ENCODE results near the gene OLFML1.
"Not testable (repeated sequence)": the region's sequence is repeated elsewhere in the genome, so short reads cannot be mapped to it uniquely, and the experiment has no call there.

The OLFML1 gene

GRCh38 chr11:7513234-7514098 is 28.2 kb downstream of the OLFML1 start, which contains the start of gene PPFIBP2:
Gene PPFIBP2 (plus strand): TSS chr11:7513999. CDS start chr11:7549476, 35,477 bp downstream.
- no peak for FAIRE-seq

GRCh38 chr11:7514099-7514591 is 28.8 kb downstream of the OLFML1 start:
- FAIRE-seq: no peak

- no peak for FAIRE-seq
These were observed 30.2 kb downstream of the OLFML1 start for GRCh38 chr11:7515447-7515886.

GRCh38 chr11:7516475-7516874 is 31.2 kb downstream of the OLFML1 start:
- no peak for FAIRE-seq

GRCh38 chr11:7517743-7518142 is 32.4 kb downstream of the OLFML1 start:
- FAIRE-seq: not testable (repeated sequence)

- no peak for FAIRE-seq
These were observed 33.7 kb downstream of the OLFML1 start for GRCh38 chr11:7518811-7519562.

- no peak for FAIRE-seq
These were observed 35.0 kb downstream of the OLFML1 start for GRCh38 chr11:7520011-7520942.

- FAIRE-seq: no peak
These were observed 35.7 kb downstream of the OLFML1 start for GRCh38 chr11:7520981-7521487.

GRCh38 chr11:7522121-7522520 is 36.8 kb downstream of the OLFML1 start:
- FAIRE-seq: no peak

GRCh38 chr11:7522546-7522945 is 37.2 kb downstream of the OLFML1 start:
- FAIRE-seq: no peak

- FAIRE-seq: no peak
These were observed 38.3 kb downstream of the OLFML1 start for GRCh38 chr11:7523416-7524210.

- FAIRE-seq: no peak
These were observed 39.3 kb downstream of the OLFML1 start for GRCh38 chr11:7524462-7525235.

- no peak for FAIRE-seq
These were observed 40.1 kb downstream of the OLFML1 start for GRCh38 chr11:7525424-7525823.

- FAIRE-seq: no peak
These were observed 41.7 kb downstream of the OLFML1 start for GRCh38 chr11:7527029-7527428.

- FAIRE-seq: no peak
These were observed 43.3 kb downstream of the OLFML1 start for GRCh38 chr11:7528514-7529049.

- no peak for FAIRE-seq
These were observed 44.8 kb downstream of the OLFML1 start for GRCh38 chr11:7530013-7530640.

- no peak for FAIRE-seq
These were observed 45.7 kb downstream of the OLFML1 start for GRCh38 chr11:7531011-7531410.

GRCh38 chr11:7532405-7533145 is 47.3 kb downstream of the OLFML1 start:
- no peak for FAIRE-seq

All from endometrium (tissue), 2 donors.